NOMO-1 treated with dmso at 0.1 percent for 144 hours (cell line): ENCODE measurements around the gene RAI14.
A peak's percentile ranks its signal among the peaks of the same experiment; 100 is the strongest.

Source experiments
- DNase-seq: peaks from one replicate; lab custom pipeline; 2025; ENCODE audit not compliant: unreplicated experiment; lab: John Stamatoyannopoulos, UW

The RAI14 gene

DNA sequence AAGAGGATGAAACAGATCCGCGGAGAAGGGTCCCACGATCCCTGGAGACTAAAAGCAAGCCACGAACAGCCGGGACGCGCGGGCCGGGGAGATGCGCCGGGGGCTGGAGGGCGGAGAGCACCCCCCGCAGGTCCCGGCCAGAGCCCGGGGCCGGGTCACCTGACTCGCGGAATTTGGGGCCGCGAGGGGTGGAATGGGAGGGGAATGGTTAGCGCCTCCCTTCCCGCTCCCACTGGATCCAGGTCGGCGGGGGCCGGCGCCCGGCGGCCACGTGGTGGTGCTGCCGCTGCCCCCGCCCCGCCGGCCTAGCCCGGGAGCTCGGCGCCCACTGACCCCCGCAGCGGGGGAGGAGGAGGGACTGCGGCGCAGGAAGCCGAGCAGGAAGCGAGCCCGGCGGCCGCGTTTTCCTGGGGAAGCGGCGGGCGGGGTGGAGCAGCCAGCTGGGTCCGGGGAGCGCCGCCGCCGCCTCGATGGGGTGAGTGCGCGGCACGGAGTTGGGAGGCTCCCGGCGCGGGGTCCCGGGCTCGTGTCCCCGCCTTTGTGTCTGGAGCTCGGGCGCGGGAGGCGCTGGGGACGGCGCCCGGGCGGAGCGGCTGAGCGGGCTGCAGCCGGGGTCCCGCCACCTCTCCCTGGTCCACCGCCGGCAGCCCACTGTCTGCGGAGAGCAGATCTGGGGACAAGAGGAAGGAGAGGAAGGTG is at the start of gene RAI14:
TSS of gene RAI14 (plus strand) at position 328 of the 699 bp plus-strand sequence. CDS start 30,592 bp downstream, outside the sequence.
- peak; percentile 39 for DNase-seq

GRCh38 chr5:34608368-34608767 is 47.8 kb upstream of the RAI14 start:
- DNase-seq: no peak

- no peak for DNase-seq
Observed at GRCh38 chr5:34608859-34609648, 47.1 kb upstream of the RAI14 start.

DNA sequence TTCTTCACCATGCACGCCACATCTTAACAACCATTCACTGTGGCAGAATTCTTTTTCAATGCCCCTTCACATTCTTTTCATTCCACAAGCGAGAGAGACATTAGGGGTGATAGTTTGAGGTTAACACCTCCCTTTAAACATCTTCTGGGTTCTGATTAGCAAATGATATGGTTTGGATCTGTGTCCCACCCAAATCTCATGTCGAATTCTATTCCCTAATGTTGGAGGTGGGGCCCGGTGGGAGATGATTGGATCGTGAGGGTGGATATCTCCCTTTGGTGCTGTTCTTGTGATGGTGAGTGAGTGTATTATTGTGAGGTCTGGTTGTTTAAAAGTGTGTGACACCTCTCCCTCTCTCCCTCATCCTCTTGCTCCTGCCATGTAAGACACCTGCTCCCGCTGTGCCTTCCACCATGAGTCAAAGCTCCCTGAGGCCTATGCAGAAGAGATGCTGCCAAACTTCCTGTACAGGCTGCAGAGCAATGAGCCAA is 46.1 kb upstream of the RAI14 start:
- DNase-seq: no peak

GRCh38 chr5:34610546-34610945 is 45.6 kb upstream of the RAI14 start:
- DNase-seq: no peak

- no peak for DNase-seq
Observed at GRCh38 chr5:34611464-34612415, 44.4 kb upstream of the RAI14 start.

DNA sequence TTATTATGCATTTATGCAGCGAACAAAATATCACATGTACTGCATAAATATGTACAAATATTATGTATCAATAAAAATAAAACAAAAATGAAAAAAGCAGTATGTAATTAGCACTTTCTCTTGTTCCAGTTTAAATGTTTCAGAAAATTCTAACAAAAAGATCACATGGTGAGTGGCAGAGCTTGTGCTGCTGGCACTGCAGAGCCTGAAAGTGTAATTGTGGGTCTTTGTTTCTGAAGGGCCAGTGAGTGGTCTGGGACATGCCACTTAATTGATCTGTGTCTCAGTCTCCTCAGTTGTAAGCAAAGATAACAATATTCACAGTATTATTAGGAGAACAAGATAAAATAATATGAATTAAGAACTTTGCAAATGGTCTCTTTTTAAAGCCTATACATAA is 39.5 kb upstream of the RAI14 start:
- DNase-seq: no peak

DNA sequence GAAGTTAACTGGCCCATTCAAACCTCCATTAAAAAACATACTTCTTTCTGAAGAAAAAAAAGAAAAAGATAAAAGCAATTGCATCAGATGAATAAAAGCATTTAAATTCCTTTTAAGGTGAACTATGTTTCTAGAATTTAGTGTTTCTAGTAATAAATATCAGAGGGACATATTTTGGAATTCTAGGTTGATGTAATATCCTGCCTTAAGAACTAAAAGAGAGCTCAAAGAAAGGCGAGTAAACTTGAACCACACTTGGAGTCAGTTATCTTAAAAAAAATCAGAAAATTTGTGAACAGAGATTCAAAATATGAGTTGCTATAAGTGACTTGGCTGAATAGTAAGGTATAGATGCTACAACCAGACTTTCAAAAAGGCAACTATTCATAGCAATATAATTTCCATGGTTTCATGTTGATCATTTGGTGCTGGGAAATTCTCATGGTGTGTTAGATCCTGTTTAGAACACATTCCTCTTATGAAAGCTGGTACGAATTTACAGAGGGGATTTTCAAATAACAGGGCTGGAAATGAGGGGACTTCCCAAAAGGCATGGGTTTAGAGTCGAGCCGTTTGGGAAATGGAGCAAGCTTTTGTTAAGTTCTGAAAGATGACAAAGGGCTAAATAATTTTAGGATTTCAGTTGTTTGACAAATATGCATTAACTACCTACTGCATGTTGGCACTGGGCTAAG is 37.6 kb upstream of the RAI14 start:
- DNase-seq: no peak

GRCh38 chr5:34620185-34620584 is 35.9 kb upstream of the RAI14 start:
- no peak for DNase-seq

DNA sequence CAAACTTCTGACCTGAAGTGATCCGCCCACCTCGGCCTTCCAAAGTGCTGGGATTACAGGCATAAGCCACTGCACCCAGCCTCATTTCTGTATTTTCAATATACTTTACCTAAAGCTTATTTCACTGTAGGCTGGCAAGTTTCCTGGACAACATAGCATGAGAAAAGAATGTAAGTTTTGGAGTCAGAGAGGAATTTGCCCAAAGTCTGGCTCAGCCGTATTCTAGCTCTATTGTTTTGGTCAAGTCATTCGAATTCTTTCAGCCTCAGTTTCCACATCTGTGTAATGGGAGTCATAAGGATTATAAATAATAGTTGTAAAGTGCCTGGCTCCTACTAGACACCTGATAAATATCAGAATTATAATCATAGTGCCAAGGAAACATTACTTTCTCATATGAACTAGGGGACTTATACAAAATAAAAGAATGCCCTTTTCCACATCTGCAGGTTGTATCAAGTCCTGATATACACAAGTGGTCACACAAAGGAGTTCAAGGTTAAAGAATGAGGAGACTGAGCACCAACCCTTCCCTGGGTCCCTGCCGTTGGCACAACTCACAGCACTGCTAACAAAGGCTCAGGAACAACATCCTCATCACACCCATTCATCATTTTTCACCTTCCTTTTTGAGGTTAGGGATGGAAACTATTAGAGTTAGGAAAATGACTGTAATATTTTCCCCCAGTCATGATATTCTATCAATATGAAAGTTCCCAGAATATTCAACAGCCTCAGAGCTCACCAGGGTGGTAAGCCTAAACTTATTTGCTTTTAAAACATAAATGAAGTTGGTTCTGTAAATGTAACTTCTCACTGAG is 34.6 kb upstream of the RAI14 start:
- DNase-seq: no peak

DNA sequence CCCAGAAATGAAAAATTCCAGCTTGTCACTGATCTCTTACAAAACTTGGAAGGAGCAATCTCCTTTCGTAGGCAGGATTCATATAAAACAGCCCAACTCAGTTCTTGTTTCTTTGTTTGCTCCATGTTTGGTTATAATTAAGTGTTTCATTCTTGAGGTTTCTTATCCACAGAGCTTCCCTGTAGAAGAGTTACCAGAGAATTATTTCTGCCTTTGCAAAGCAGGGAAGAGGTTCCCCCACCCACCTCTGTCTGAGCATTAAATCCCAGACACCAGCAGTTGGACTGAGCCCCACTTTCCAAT is 34.1 kb upstream of the RAI14 start:
- DNase-seq: no peak

DNA sequence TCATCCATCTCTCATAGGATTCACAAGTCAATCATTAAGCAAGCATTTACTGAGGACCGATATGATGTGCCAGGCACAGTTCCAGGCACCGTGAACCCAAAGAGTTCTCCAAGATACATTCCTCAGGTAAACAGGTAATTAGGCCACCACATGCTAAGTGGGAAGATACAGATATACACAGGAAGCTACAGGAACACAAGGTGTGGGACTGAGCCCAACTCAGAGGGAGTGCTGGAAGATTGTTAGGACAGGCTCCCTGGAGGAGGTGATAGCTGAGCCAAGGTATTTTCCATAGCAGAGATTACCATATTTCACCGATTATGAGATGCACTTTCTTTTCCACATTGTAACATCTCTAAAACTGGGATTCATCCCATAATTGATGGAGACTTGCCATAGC is 31.4 kb upstream of the RAI14 start:
- DNase-seq: no peak

DNA sequence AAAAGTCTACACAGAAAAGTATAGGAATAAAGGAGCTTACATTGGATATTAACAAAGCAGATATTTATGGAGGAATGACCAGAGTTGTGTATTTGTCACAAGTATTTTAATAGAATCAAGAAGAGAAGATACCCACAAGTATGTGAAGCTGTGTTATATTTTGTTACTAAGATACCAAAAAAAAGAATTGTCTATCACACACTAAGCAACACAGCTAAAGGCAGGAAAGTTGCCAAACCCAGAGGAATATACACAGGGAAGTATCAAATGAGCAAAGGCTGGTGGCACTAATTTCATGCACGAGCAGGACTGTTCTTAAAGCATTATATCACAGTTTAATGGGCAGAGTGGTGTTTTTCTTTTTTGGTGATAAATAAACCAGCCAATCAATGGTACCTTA is 30.9 kb upstream of the RAI14 start:
- no peak for DNase-seq

- DNase-seq: no peak
Observed at GRCh38 chr5:34626036-34626435, 30.1 kb upstream of the RAI14 start.

DNA sequence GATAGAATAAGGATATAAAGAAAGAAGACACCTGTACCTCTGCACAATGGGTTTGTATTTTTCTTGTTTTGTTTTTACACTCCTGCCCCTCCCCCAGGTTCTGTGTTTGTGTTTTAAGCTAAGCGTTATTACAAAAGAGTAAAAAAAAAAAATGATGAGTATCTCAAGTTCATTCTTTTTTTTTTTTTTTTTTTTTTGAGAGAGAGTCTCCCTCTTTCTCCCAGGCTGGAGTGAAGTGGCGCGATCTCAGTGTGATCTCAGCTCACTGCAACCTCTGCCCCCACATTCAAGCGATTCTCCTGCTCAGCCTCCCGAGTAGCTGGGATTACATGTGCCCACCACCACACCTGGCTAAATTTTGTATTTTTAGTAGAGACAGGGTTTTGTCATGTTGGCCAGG is 29.4 kb upstream of the RAI14 start:
- DNase-seq: no peak

DNA sequence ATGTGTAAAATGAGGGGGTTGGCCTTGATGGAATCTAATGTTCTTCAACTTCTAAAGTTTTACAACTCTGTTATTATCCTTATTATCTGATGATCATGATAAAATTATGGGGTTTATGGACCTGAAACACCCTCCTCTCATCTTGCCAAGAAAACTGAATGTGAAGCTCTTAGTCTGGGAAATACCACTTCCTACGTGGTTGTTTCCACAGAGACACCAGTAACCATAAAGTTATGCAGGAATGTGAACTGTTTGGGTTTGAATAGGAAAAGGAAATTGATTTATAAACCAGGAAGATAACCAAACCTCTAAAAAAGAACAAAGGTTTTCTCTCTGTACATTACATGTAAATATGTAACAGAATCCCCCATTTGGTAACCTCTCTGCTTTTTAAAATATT is 28.3 kb upstream of the RAI14 start:
- no peak for DNase-seq

GRCh38 chr5:34628373-34628772 is 27.8 kb upstream of the RAI14 start:
- no peak for DNase-seq

- no peak for DNase-seq
Observed at GRCh38 chr5:34630596-34630995, 25.5 kb upstream of the RAI14 start.

- DNase-seq: no peak
Observed at GRCh38 chr5:34632807-34633422, 23.2 kb upstream of the RAI14 start.
